Fibroblast of lung (primary cell): Measurements from ENCODE around the gene HSPBP1.

Experiments
- EZH2 ChIP-seq: IDR thresholded peaks from 2 replicates; pipeline ENCODE4 v1.5.1; 2012; ENCODE audit warnings: low read length, control low read depth, mild to moderate bottlenecking; ENCODE audit errors: missing control alignments
- TF ChIP-seq, protein P1 (sequence below), 2 donors: IDR thresholded peaks in 1 of 2; conservative IDR thresholded peaks in 1 of 2; 1 replicate in 1 of 2; 2 replicates in 1 of 2; pipeline ENCODE4 v1.5.1; 2011 to 2012; ENCODE audit warnings: low read length in 2 of 2, control low read depth in 1 of 2, inconsistent platforms in 1 of 2, low read depth in 1 of 2, mild to moderate bottlenecking in 1 of 2

DNA sequence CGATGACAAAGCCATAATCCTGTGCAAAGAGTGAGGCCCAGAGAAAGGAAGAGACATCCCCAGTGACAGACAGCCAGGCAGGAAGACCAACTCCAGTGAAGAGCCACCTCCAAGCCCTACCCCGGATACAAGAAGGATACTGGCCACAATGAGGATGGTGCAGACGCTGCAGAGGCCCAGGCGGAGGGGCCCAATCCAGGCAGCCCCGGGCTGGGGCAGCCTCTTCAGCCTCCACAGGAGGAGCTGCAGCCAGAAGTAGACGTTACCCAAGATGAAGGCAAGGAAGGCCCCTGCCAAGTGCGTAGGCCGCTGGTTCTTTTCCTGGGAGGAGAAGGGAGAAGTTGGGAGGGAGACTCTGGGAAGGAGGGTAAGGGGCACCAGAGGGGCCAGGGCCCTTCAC, 36.7 kb upstream of the HSPBP1 start:
- no peak for TF ChIP-seq EZH2
- TF ChIP-seq, protein P1, sequence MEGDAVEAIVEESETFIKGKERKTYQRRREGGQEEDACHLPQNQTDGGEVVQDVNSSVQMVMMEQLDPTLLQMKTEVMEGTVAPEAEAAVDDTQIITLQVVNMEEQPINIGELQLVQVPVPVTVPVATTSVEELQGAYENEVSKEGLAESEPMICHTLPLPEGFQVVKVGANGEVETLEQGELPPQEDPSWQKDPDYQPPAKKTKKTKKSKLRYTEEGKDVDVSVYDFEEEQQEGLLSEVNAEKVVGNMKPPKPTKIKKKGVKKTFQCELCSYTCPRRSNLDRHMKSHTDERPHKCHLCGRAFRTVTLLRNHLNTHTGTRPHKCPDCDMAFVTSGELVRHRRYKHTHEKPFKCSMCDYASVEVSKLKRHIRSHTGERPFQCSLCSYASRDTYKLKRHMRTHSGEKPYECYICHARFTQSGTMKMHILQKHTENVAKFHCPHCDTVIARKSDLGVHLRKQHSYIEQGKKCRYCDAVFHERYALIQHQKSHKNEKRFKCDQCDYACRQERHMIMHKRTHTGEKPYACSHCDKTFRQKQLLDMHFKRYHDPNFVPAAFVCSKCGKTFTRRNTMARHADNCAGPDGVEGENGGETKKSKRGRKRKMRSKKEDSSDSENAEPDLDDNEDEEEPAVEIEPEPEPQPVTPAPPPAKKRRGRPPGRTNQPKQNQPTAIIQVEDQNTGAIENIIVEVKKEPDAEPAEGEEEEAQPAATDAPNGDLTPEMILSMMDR (conservative IDR thresholded peaks at IDR 0.05 in 1 of 2, IDR thresholded peaks at IDR 0.05 in 1 of 2; ENCODE audit: low read depth in 1 of 2, low read length in 2 of 2): no peak
